ENCODE results near the gene KCNN4.
"Not testable (repeated sequence)": the region's sequence is repeated elsewhere in the genome, so short reads cannot be mapped to it uniquely, and the experiment has no call there.

- TF ChIP-seq CTCF (IDR thresholded peaks at IDR 0.05); ZFX (IDR thresholded peaks at IDR 0.05; ENCODE audit: borderline replicate concordance): not testable (repeated sequence)
Observed at GRCh38 chr19:43764684-43765083, 16.1 kb downstream of the KCNN4 start.

All from 22Rv1 (cell line).